Fibroblast of the aortic adventitia (primary cell): Measurements from ENCODE around the gene TYK2. TPM values are rescaled to one million over a fixed set of nuclear protein-coding genes. Genes with fewer than 3 reads are reported as not detected.
"Not testable (repeated sequence)": the region's sequence is repeated elsewhere in the genome, so short reads cannot be mapped to it uniquely, and the experiment has no call there.

Experiments
- DNase-seq: peaks from one replicate; pipeline ENCODE4 v3.0.0-alpha.2; 2010; ENCODE audit warnings: low read depth
- H3K4me3 ChIP-seq: 2 replicates; pipeline ENCODE4 v1.5.1; 2011; ENCODE audit warnings: low read depth, mild to moderate bottlenecking, control low read depth, low read length, moderate library complexity
- CTCF ChIP-seq: IDR thresholded peaks from 2 replicates; pipeline ENCODE4 v1.5.1; 2011; ENCODE audit warnings: mild to moderate bottlenecking, low read length, control low read depth, inconsistent platforms; ENCODE audit not compliant: insufficient read depth
- total RNA-seq: library from RNA; depleted of rRNA; stranded (reverse); fragments of >200 nt; gene quantifications from 2 replicates; pipeline ENCODE4 v1.2.3, GENCODE V29; 2012; ENCODE audit warnings: low replicate concordance

TYK2 gene
- total RNA-seq, 1 donor = 51.5 TPM

DNA sequence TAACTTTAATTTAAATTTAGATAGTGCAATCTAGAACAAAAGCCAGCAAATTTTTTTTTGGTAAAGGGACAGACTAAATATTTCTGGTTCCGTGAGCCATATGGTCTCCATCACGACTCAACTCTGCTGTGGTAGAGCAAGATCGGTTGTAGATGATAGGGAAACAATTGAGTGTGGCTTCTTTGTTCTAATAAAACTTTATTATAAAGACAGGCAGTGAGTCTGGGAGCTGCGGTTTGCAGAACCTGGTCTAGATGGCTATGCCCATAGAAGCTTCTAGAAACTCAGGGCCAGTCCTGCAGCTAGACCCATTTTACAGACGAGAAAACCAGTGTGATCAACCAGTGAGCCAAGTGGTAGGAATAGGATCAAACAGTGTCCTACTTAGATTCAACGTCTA is 11.7 kb upstream of the TYK2 start:
- DNase-seq = no peak
- H3K4me3 ChIP-seq = no peak overlapping the region
- no peak for TF ChIP-seq CTCF

- DNase-seq = peak; percentile 80
- peak; percentile 95 for TF ChIP-seq CTCF
These were observed 10.4 kb upstream of the TYK2 start for GRCh38 chr19:10390652-10391286.

DNA sequence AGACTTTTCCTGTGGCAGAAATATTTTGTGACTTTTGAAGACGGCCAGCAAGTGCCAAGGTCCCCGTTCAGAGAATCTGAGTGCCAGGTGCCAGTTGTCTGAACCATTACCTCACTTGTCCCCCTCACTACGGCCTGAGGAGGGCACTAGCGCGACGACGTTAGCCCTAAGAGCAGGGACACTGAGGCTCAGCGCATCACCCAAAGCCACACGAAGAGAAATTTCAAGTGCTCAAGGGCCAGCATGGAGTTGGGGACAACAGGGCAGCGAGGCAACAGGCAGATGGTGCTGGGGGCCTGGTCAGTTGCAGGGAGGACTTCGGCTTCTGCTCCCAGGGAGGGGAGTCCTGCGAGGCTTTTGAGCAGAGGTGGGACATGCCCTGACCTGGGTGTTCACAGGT is 9.5 kb upstream of the TYK2 start:
- H3K4me3 ChIP-seq = no peak overlapping the region
- DNase-seq = no peak
- TF ChIP-seq CTCF = peak; percentile 14

More at GRCh38 chr19:10390652-10391286, 10.4 kb upstream of the TYK2 start:
- H3K4me3 ChIP-seq = no peak overlapping the region

DNA sequence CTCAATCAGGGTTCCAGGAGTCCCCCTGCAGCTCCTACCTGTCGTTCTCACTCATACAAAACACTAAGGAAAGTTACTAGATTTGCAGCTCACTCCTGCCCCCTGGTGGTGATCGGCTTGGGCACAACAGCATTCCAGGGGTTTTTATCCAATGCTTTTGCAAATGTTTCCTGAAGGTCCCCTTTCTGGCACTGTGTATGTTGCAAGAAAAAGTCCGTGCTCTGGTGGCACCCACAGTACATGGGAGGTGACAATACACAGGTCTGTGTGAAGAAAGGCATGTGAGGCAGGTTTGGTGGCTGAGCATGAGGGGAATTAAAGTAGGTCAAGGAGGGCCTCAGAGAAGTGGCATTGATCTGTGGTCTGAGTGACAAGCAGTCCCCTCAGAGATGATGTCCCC is 8.6 kb upstream of the TYK2 start:
- peak; percentile 93 for TF ChIP-seq CTCF
- no peak overlapping the region for H3K4me3 ChIP-seq
- peak; percentile 85 for DNase-seq

DNA sequence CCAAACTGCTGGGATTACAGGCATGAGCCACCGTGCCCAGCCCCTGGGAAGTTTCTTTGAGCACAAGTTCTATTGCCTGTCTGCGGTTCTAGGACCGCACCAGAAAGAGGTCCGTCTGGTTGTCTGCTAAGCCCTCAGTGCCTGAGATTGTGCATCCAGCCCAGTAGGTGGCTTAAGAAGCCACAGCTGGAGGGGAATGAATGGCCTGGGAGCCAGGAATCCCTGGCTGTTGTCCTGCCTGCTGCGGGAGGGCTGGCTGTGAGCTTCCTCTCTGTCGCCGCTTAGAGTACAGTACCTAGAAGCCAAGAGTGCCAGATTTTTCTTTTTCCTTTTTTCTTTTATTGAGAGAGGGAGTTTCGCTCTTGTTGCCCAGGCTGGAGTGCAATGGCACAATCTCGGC is 4.2 kb upstream of the TYK2 start:
- no peak for DNase-seq
- H3K4me3 ChIP-seq = no peak overlapping the region
- TF ChIP-seq CTCF = no peak

DNA sequence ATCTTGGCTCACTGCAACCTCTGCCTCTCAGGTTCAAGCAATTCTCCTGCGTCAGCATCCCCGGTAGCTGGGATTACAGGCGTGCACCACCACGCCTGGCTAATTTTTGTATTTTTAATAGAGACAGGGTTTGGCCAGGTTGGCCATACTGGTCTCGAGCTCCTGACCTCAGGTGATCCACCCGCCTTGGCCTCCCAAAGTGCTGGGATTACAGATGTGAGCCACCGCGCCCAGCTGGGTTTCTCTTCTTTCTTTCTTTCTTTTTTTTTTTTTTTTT is 2.8 kb upstream of the TYK2 start:
- not testable (repeated sequence) for H3K4me3 ChIP-seq

GRCh38 chr19:10379880-10380312 is 476 bp downstream of the TYK2 start:
- H3K4me3 ChIP-seq = peak overlapping the region; percentile 97
- TF ChIP-seq CTCF = no peak
- no peak for DNase-seq

More for the DNA sequence above, 2.8 kb upstream of the TYK2 start:
- not testable (repeated sequence) for DNase-seq
